Small intestine (tissue), 7 donors: ENCODE results near the gene PARVA. TPM values are rescaled to one million over a fixed set of nuclear protein-coding genes. Genes with fewer than 3 reads are reported as not detected.
"Not testable (repeated sequence)": the region's sequence is repeated elsewhere in the genome, so short reads cannot be mapped to it uniquely, and the experiment has no call there.

Experiments used
- DNase-seq, 2 donors: peaks; one replicate each; pipeline versions ENCODE4 v3.0.0 to v3.0.0-alpha.2; 2013
- FAIRE-seq: peaks from 2 replicates; lab custom pipeline; 2012; peaks lifted over from hg19 to GRCh38; lab: Jason Lieb, UNC
- H3K27ac ChIP-seq, 3 donors: one replicate each; pipeline ENCODE4 v1.5.1; 2013; ENCODE audit warnings: low read length in 2 of 3, mild to moderate bottlenecking in 2 of 3, control low read depth in 1 of 3, inconsistent platforms in 1 of 3, low read depth in 1 of 3, moderate library complexity in 1 of 3
- H3K27me3 ChIP-seq, 3 donors: one replicate each; pipeline ENCODE4 v1.6.1; 2013; ENCODE audit warnings: low read length in 3 of 3, inconsistent platforms in 1 of 3; ENCODE audit not compliant: control insufficient read depth in 3 of 3, insufficient read depth in 3 of 3
- H3K36me3 ChIP-seq, 3 donors: one replicate each; pipeline ENCODE4 v1.6.1; 2013; ENCODE audit warnings: low read length in 3 of 3, inconsistent platforms in 1 of 3, low read depth in 1 of 3, mild to moderate bottlenecking in 1 of 3, moderate library complexity in 1 of 3; ENCODE audit not compliant: control insufficient read depth in 3 of 3, insufficient read depth in 2 of 3
- H3K4me1 ChIP-seq, 3 donors: one replicate each; pipeline ENCODE4 v1.6.1; 2013; ENCODE audit warnings: low read length in 2 of 3, inconsistent platforms in 1 of 3, low read depth in 1 of 3, mild to moderate bottlenecking in 1 of 3, moderate library complexity in 1 of 3; ENCODE audit not compliant: control insufficient read depth in 3 of 3, insufficient read depth in 2 of 3
- H3K4me3 ChIP-seq, 3 donors: one replicate each; pipeline ENCODE4 v1.5.1; 2013; ENCODE audit warnings: low read length in 3 of 3, control low read depth in 1 of 3, inconsistent platforms in 1 of 3, low read depth in 1 of 3, mild to moderate bottlenecking in 1 of 3, moderate library complexity in 1 of 3
- H3K9me3 ChIP-seq, 2 donors: one replicate each; pipeline ENCODE4 v1.6.1; 2013; ENCODE audit warnings: low read depth in 1 of 2, low read length in 1 of 2; ENCODE audit not compliant: control insufficient read depth in 2 of 2, insufficient read depth in 1 of 2
- WGBS, 3 donors: extraction: QIAGEN DNeasy Blood & Tissue Kit; methylation state at CpG; one replicate each; pipeline ENCODE4 v1.1.7; 2013; 5-methylcytosine and 5-hydroxymethylcytosine counted together
- polyA plus RNA-seq, 4 donors: library from polyadenylated mRNA; stranded (reverse) in 3 of 4; unstranded in 1 of 4; fragments of 200-250 nt in 3 of 4; fragments of 120-200 nt in 1 of 4; gene quantifications; one replicate each; pipeline versions ENCODE4 v1.2.1 to v1.2.3, GENCODE V29; 2013
- donor health status: healthy with polysubstance abuse.
- donor health status: control.
- donor health status: control.
- donor health status: Bipolar disorder and iron deficiency.
- donor health status: healthy.

Gene PARVA
- polyA plus RNA-seq, 4 donors, result 6.5 to 22.1 (median 14.7) TPM

GRCh38 chr11:12365965-12366575 is 11.3 kb upstream of the PARVA start:
- H3K4me3 ChIP-seq, H3K36me3 ChIP-seq, H3K9me3 ChIP-seq, H3K27ac ChIP-seq, FAIRE-seq, H3K27me3 ChIP-seq: not testable (repeated sequence)
- H3K4me1 ChIP-seq, result peaks cover 0 to 16% (median 0%) of the 10 kb centered on the region in 3 donors
- 44 to 48% (median 47%) methylated on average over 14 of the region's 14 CpGs for WGBS, 3 donors
- peak; percentile 61 to 63 for DNase-seq

DNA sequence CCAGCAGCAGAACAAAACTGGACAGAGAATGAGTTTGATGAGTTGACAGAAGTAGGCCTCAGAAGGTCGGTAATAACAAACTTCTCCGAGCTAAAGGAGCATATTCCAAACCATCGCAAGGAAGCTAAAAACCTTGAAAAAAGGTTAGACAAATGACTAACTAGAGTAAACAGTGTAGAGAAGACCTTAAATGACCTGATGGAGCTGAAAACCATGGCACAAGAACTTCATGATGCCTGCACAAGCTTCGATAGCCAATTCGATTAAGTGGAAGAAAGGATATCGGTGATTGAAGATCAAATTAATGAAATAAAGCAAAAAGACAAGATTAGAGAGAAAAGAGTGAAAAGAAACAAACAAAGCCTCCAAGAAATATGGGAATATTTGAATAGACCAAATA is 10.3 kb upstream of the PARVA start:
- not testable (repeated sequence) for H3K4me3 ChIP-seq, H3K9me3 ChIP-seq, DNase-seq, H3K27ac ChIP-seq, H3K36me3 ChIP-seq, FAIRE-seq, H3K27me3 ChIP-seq
- 90 to 95% (median 93%) methylated on average over 6 of the region's 6 CpGs for WGBS, 3 donors
- H3K4me1 ChIP-seq, result peaks cover 0 to 12% (median 0%) of the 10 kb centered on the region in 3 donors

GRCh38 chr11:12372111-12372510 is 5.3 kb upstream of the PARVA start:
- DNase-seq (no peak), FAIRE-seq (no peak)
- WGBS, 3 donors, result 41 to 86% (median 72%) methylated on average over 1 of the region's 1 CpG
- Histone ChIP-seq H3K27me3 (no peaks in the 10 kb centered on the region), H3K36me3 (no peaks in the 10 kb centered on the region), H3K4me1 (peaks cover 0 to 10% (median 0%) of the 10 kb centered on the region in 3 donors), H3K4me3 (no peak overlapping the region), H3K9me3 (no peaks in the 10 kb centered on the region), H3K27ac (no peak overlapping the region)

DNA sequence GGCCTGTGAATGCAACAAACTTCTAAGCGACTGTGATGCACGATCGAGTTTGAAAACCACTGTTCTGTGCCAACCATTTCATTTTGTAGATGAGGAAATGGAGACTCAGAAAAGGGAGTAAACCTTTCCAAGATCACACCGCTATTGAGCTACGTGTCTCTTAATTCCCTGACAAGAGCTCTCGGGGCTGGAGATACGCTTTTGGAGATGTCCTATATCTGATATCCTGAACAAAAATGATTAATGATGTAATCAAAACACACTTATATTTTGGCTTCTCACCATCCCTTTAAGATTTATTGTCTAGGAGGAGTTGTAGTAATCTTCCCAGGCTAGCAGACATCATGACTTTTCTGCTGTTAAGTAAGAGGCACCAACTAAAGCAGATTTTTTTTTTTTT is 1.7 kb upstream of the PARVA start:
- Histone ChIP-seq H3K27ac (peak overlapping the region in 2 of 3 donors; percentile 53 to 90), H3K4me1 (peaks cover 0 to 15% (median 0%) of the 10 kb centered on the region in 3 donors), H3K36me3 (no peaks in the 10 kb centered on the region), H3K9me3 (no peaks in the 10 kb centered on the region), H3K27me3 (no peaks in the 10 kb centered on the region), H3K4me3 (no peak overlapping the region)
- FAIRE-seq, result no peak
- whole genome bisulfite sequencing, 3 donors, result 62 to 75% (median 72%) methylated on average over 7 of the region's 7 CpGs
- DNase-seq, result no peak

- peaks cover 0 to 15% (median 0%) of the 10 kb centered on the region in 3 donors for H3K4me1 ChIP-seq
- no peaks in the 10 kb centered on the region for H3K27me3 ChIP-seq
- no peaks in the 10 kb centered on the region for H3K36me3 ChIP-seq
- WGBS, 3 donors, result 48 to 55% (median 51%) methylated on average over 14 of the region's 14 CpGs
- H3K27ac ChIP-seq, result peak overlapping the region; percentile 81 to 94 (median 90)
- peak overlapping the region in 2 of 3 donors; percentile 67 to 69 for H3K4me3 ChIP-seq
- no peaks in the 10 kb centered on the region for H3K9me3 ChIP-seq
- peak; percentile 24 to 78 for DNase-seq
- no peak for FAIRE-seq
Measured at GRCh38 chr11:12376259-12377081, 901 bp upstream of the PARVA start.

DNA sequence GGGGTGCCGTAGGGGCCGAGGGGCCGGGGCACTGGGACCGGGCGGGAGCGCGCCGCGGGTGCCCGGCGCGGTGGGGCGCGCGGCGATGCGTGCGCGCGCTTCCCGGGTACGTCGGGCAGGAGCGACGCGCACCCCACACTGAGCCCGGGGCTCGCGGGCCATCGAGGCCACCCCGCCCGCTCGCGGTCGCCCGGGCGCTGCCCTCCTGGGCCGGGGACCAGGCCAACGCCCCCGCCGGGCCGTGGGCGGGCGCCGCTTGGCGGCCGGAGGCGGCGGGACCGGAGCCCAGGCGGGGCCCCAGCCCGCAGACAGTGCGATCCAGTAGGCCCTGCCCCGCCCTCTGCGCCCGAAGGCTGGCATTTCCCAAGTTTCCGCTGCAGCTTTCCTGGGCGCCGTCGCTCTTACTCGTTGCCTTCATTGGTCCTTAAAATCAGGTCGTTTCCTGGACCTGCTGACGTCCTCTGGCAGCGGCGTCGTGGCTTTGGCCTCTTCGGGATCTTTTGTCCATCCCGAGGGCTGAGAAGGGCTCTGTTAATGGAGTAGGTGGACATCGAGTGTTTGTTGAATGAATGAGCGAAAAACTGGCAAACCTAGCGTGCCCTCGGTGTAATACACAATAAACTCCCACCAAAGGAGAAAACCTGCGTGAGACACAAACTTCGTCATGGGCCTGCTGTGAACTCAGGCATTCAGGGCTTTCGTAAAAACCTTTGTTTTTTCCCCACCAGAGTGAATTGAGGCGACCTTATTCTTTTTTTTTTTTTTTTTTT is 638 bp downstream of the PARVA start:
- Histone ChIP-seq H3K9me3 (no peaks in the 10 kb centered on the region), H3K36me3 (no peaks in the 10 kb centered on the region), H3K27me3 (no peaks in the 10 kb centered on the region), H3K27ac (peak overlapping the region; percentile 81 to 94 (median 91)), H3K4me3 (peak overlapping the region; percentile 36 to 78 (median 67)), H3K4me1 (peaks cover 0 to 15% (median 0%) of the 10 kb centered on the region in 3 donors)
- no peak for FAIRE-seq
- WGBS, 3 donors, result 3 to 7% (median 5%) methylated on average over 37 to 76 of the region's 76 CpGs
- DNase-seq, result peak; percentile 86 to 90

DNA sequence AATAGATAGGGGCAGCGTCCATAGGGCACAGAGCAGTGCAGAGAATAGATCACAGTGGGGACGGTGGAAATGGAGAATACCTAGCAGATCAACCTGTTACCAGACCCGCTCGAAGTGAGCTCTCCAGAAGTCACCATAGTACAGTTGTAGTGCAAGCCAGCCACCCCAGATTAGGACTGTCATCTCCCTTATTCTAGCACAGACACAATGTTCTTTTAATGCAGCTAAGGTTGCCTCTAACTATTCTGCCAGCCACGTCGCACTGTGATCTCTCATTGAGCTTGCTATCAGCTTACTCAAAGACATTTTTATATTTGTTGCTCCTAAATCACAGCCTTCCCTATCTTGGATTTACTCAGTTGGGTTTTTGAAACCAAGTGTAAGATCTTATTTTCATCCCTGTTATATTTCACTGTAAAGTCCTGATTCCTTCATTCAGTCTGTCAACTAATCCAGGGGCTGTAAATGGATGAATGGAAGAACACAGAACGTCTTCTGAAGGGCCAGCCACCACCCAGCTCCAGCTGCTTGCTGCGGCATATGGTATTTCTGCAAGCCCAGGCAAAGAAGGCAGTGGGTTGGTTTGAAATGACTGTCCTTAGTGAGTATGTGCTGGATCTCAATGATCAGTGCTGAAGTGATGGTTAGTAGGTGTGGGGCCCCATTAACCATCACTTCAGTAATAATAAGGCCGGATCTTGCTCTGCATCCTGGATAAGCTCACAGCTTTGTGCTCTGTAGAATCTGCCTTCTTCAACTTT is 3.4 kb downstream of the PARVA start:
- H3K27ac ChIP-seq, result no peak overlapping the region
- no peaks in the 10 kb centered on the region for H3K9me3 ChIP-seq
- H3K36me3 ChIP-seq, result peaks cover 0 to 4% (median 0%) of the 10 kb centered on the region in 3 donors
- 89 to 93% (median 89%) methylated on average over 8 to 9 of the region's 9 CpGs for WGBS, 3 donors
- peaks cover 0 to 15% (median 0%) of the 10 kb centered on the region in 3 donors for H3K4me1 ChIP-seq
- DNase-seq, result no peak
- no peak overlapping the region for H3K4me3 ChIP-seq
- FAIRE-seq, result no peak
- H3K27me3 ChIP-seq, result no peaks in the 10 kb centered on the region
